Fibroblast of lung (primary cell): Measurements from ENCODE around the gene MOCS2.

Experiments
- EZH2 ChIP-seq: IDR thresholded peaks from 2 replicates; pipeline ENCODE4 v1.5.1; 2012; ENCODE audit warnings: low read length, control low read depth, mild to moderate bottlenecking; ENCODE audit errors: missing control alignments
- TF ChIP-seq, protein P1 (sequence below), 2 donors: IDR thresholded peaks in 1 of 2; conservative IDR thresholded peaks in 1 of 2; 1 replicate in 1 of 2; 2 replicates in 1 of 2; pipeline ENCODE4 v1.5.1; 2011 to 2012; ENCODE audit warnings: low read length in 2 of 2, control low read depth in 1 of 2, inconsistent platforms in 1 of 2, low read depth in 1 of 2, mild to moderate bottlenecking in 1 of 2

GRCh38 chr5:53133020-53133419 is 23.5 kb upstream of the MOCS2 start:
- TF ChIP-seq, protein P1, sequence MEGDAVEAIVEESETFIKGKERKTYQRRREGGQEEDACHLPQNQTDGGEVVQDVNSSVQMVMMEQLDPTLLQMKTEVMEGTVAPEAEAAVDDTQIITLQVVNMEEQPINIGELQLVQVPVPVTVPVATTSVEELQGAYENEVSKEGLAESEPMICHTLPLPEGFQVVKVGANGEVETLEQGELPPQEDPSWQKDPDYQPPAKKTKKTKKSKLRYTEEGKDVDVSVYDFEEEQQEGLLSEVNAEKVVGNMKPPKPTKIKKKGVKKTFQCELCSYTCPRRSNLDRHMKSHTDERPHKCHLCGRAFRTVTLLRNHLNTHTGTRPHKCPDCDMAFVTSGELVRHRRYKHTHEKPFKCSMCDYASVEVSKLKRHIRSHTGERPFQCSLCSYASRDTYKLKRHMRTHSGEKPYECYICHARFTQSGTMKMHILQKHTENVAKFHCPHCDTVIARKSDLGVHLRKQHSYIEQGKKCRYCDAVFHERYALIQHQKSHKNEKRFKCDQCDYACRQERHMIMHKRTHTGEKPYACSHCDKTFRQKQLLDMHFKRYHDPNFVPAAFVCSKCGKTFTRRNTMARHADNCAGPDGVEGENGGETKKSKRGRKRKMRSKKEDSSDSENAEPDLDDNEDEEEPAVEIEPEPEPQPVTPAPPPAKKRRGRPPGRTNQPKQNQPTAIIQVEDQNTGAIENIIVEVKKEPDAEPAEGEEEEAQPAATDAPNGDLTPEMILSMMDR (conservative IDR thresholded peaks at IDR 0.05 in 1 of 2, IDR thresholded peaks at IDR 0.05 in 1 of 2; ENCODE audit: low read depth in 1 of 2, low read length in 2 of 2): no peak
- TF ChIP-seq EZH2: no peak
